Dedifferentiated amniotic fluid mesenchymal stem cell (primary cell): Measurements from ENCODE around the gene SERPIND1.

Experiments used
- DNase-seq: peaks from one replicate; pipeline ENCODE4 v3.0.0-alpha.2; 2016; ENCODE audit errors: extremely low spot score

The SERPIND1 gene

DNA sequence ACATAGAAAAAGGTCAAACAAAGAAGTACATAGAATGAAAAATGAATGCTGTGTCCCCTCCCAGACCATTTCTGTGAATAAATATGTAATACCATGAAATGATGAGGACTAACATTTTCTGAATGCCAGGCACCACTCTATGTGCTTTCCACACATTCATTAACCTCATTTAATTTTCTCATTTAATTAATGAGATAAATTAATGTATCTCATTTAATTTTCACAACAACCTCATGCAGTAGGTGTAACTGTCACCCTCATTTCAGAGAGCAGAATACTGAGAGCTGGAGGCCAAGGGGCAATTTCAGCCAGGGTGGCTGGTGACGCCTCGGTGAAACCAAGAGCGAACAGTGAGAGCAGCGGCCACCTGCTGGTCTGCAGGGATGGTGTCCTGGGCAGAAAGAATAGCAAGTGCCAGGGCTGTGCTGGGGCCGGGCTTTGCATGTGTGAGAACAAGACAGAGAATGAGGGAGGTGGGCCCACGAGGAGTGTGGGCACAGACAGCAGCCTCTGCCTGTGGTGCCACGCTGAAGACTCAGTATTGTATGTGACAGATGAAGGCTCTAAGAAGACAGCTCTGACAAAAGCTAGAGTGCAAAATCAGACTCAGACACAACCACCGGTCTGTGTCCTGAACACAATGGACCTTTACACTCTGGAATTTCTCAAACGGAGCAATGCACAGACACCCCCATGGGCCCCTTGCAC is 1.8 kb upstream of the SERPIND1 start:
- no peak for DNase-seq

DNA sequence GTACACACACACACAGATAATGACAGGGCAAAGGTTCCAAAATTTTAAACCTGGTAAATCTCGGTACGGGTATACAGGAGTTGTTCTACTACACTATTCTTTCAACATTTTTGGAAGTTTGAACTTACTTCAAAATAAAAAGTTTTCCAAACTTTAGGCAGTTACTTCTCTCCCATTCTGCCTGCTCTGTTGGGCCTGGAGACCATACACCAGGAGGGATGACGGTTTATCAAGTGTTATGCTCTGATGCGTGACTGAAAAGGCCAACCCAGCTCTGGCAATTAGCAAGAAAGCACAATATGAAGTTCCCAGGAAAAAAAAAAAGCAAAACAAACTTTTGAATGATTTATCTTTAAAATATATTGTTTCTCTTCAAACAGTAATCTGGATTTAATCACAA is 969 bp downstream of the SERPIND1 start:
- DNase-seq: no peak

DNA sequence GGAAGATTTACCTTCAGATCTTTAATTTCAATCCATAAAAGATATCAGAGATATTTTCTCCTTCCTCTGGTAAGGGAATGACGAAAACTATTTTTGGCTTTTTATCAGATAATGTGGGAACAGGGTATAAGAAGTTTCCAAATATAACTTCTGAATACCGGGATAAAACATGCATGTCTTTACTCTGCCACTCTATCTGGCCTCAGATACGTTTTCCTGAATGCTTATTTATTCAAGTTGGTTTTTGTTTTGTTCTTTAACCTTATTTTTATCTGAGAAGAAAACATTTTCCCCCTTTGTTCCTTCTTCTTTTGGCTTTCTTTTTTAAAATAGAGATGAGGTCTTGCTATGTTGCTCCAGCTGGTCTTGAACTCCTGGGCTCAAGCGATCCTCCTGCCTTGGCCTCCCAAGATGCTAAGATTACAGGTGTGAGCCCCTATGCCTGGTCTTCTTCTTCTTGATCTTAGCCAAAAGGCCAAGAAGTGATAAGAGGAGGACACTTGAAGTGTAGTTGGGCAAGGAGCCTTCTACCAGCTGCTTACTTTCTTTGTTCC is 1.5 kb downstream of the SERPIND1 start:
- DNase-seq: no peak

DNA sequence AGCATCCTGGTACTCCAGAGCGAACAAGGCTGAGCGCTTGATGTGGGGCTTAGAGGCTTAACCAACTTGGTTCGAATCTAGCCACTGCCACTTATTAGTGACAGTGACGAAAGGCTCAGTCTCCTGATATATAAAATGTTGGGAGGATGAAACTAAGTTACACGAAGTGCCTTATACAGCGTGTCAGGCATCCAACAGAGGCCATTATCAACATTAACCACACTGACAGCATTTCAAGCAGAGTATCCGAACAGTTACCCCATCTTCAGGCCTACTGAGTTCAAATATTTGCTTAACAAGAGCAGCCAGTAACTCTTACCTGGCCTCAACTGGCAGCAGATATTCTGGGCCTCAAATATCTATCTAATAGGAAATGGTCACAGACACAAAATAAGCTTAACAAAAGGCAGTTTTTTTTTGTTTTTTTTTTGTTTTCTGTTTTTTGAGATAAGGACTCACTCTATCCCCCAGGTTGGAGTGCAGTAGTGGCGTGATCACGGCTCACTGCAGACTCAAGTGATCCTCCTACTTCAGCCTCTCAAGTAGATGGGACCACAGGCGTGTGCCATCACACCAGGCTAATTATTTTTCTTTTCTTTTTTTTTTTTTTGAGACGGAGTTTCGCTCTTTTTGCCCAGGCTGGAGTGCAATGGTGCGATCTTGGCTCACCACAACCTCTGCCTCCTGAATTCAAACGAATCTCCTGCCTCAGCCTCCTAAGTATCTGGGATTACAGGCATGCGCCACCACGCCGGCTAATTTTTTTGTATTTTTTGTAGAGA is 2.9 kb downstream of the SERPIND1 start:
- no peak for DNase-seq

DNA sequence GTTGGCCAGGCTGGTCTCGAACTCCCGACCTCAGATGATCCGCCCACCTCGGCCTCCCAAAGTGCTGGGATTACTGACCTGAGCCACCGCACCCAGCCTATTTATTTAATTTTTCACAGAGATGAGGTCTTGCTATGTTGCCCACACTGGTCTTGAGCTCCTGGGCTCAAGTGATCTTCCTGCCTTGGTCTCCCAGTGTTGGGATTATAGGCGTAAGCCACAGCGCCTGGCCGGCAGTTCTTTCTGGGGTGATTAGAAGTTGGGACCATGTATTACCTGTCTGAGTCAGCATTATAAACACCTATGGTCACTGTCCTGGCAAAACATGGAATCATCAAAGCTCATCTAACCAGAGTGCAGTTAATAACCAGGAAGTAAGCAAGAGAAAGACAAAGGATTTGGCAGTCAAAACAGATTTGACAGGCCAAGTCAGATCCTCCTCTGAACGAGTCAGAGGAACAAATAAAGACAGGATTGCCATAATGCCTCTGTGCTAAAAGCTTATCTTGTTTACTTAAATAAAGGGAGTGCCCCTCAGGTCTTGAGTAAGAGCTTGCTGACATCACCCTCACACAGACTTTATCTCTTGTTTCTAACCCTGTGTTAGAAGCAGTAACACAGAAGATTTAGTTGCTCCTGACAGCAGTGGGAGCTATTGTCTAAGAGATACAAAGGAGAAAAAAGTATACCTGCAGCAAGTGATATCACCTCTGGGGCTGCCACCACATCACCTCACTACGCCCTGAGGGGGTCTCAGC is 3.7 kb downstream of the SERPIND1 start:
- peak; percentile 44 for DNase-seq

DNA sequence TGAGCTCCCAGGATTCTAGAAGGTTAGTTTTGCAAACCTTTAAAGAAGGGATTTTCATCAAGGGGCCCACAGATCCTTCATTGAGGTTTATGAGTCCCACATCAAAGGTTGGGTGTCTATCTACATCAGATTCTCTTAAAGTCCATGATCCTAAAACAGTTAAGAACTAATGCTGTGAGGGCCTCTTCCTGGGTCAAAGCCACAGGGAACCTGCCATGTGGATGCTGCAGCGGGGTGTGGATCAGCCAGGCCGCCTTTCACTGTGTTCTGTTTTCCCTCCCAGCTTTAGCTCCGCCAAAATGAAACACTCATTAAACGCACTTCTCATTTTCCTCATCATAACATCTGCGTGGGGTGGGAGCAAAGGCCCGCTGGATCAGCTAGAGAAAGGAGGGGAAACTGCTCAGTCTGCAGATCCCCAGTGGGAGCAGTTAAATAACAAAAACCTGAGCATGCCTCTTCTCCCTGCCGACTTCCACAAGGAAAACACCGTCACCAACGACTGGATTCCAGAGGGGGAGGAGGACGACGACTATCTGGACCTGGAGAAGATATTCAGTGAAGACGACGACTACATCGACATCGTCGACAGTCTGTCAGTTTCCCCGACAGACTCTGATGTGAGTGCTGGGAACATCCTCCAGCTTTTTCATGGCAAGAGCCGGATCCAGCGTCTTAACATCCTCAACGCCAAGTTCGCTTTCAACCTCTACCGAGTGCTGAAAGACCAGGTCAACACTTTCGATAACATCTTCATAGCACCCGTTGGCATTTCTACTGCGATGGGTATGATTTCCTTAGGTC is 5.3 kb downstream of the SERPIND1 start:
- no peak for DNase-seq

DNA sequence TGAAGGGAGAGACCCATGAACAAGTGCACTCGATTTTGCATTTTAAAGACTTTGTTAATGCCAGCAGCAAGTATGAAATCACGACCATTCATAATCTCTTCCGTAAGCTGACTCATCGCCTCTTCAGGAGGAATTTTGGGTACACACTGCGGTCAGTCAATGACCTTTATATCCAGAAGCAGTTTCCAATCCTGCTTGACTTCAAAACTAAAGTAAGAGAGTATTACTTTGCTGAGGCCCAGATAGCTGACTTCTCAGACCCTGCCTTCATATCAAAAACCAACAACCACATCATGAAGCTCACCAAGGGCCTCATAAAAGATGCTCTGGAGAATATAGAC is 5.9 kb downstream of the SERPIND1 start:
- no peak for DNase-seq

DNA sequence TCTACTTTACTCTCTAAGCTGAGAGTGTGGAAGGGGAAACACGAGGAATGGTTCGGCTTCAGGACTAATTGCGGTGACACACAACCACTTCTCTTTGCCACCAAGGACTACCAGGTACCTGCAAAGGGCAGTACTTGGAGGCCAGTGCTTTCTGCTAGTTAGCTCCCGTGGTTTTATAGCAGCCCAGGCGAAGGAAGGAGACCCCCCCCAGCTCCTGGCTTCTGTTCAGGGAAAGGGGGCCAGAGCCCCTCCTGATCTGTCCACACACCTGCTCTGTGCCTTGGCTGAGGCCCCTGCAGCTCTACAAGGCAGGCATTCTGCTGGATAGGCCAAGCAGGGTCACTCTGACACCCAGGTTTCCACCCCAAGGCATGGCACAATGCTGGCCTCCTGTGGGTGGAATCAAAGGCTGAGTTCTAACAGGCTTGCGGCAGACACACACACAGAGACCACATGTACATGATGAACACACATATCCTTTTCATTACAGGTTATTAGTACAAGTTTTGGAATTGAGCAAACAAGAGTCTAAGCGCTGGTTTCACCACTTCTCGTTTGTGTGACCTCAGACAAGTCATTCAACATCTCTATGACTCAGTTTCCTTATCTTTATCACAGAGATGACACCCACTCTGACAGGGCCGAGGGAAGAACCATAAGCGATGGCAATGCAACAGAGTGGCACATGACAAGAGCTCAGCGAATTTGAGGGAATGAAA is 7.5 kb downstream of the SERPIND1 start:
- DNase-seq: no peak

DNA sequence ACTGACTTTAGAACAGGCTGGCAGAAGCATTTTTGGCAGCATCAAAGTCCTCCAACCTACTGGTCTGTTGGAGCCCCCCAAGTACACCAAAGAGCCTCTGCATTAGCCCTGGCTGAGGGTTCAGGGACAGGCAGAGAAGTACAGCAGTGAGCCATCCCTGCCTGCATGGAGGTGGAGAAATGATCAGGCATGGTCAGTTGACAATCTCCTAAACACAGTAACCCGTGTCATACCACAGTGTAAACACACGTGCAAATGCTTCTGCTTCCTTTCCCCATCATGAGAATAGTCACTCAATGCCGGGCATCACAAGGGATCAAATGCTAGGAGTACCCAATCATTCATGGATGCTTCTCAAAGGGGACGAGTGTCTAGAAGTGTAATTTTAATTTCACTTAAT is 8.2 kb downstream of the SERPIND1 start:
- no peak for DNase-seq

DNA sequence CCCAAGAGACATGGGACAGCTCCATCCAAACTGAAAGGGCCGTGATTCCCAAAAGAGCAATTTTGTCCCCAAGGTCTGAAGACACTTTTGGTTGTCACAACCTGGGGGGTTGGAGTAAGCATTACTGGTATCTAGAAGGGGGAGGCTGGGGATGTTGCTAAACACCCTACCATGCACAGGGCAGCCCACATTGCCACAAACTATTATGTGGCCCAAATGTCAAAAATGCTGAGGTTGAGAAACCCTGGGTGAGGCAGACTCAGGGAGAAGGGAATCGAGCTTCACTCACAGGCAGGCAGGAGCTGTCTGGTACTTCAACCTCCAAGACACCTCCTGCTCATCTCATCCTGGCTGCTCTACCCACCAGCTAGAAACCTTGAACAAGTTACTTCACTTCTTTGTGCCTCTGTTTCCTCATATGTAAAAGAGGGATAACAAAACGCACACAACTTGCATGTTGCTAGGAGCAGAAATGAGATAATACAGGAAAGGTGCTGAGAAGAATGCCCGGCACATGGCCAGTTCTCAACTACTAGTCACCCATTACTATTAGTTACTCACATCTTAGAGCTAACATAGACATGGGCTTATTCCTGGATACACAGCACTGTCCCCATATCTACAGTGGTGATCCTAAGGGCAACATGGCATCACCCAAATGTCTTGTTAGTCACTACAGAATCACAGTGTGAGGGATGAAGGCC is 8.8 kb downstream of the SERPIND1 start:
- no peak for DNase-seq

DNA sequence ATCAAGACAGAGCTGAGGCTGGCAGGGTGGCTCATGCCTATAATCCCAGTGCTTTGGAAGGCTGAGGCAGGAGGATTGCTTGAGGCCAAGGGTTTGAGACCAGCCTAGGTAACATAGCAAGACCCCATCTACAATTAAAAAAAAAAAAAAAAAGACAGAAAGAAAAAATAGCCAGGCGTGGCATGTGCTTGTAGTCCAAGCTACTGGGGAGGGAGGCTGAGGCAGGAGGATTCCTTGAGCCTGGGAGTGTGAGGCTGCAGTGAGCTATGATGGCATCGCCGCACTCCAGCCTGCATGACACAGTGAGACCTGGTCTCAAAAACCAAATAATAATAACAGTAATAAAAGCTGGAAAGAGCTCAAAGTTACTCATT is 9.4 kb downstream of the SERPIND1 start:
- DNase-seq: no peak

DNA sequence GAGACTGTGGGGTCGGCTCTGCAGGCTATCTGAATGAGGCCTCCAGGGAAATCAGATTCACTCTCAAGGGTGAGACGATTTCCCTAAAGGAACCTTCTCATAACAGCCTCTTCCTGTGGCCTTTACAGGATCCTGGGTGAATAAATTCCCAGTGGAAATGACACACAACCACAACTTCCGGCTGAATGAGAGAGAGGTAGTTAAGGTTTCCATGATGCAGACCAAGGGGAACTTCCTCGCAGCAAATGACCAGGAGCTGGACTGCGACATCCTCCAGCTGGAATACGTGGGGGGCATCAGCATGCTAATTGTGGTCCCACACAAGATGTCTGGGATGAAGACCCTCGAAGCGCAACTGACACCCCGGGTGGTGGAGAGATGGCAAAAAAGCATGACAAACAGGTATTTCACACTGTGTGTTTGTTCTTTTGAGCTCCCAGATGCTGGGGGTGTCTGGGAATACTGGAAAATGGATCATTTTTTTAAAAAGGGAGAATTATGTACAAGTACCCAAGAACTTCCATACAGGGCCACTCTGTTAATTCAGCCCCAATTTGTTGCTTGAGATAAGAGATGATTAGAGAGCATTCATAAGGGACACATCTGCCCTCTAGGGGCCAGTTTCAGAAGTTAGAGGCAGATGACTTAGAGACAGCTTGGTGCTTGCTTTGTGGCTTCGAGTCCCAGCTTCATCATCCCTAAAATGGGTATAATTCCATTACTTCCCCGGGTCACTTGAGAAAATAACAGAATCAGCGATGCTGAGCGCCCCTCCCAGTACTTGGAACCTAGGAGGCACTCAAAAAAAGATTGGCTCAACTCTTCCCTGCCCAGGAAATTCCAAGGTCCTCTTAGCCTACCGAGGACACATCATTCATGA is 10.2 kb downstream of the SERPIND1 start:
- peak; percentile 47 for DNase-seq

DNA sequence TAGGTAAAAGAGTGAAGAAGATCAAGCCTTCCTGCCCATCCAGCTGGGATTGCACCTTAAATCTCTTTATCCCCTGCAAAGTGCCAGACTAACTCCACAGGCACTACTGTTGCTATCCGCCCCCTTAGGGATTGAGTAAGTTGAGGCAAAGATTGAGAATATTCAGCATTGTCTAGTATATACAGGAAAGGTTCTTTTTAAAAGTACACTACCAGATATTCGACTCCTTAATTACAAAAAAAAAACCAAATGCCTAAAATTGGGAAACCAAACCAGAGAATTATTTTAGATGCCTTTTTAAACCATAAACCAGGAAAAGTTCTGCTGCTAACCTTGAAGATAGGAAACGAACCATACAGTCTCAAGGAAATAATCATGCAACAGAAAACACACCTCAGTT is 11.5 kb downstream of the SERPIND1 start:
- no peak for DNase-seq

DNA sequence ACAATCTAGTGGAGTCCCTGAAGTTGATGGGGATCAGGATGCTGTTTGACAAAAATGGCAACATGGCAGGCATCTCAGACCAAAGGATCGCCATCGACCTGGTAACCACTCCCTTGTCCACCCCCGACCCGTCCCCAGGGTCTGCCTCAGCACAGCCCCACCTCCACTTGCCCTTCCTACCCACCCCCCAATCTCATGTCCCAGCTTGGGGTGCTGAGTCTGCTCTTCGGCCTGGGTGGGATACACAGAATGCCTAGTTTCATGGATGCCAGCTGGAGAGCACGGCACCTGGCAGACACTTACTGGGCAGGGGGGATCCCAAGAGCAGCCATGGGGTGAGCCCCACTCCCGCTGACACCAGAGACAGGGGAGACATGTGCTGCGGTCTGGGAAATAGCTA is 12.1 kb downstream of the SERPIND1 start:
- DNase-seq: no peak

DNA sequence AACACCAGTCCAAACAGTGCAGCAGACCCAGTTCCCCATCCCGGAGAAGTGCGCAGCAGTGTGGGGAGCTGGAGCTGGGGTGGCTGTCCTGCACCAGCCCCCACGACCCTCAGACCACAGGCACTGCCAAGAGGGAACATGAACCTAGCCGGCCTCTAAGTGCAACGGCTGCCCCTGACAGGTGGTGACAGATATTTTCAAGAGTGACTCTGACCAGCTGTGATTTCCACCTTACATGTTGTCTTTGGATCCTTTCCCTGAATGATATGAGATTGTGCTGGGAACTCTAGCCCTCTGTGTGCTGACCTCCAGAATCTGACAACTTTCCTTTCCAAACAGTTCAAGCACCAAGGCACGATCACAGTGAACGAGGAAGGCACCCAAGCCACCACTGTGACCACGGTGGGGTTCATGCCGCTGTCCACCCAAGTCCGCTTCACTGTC is 12.6 kb downstream of the SERPIND1 start:
- no peak for DNase-seq

DNA sequence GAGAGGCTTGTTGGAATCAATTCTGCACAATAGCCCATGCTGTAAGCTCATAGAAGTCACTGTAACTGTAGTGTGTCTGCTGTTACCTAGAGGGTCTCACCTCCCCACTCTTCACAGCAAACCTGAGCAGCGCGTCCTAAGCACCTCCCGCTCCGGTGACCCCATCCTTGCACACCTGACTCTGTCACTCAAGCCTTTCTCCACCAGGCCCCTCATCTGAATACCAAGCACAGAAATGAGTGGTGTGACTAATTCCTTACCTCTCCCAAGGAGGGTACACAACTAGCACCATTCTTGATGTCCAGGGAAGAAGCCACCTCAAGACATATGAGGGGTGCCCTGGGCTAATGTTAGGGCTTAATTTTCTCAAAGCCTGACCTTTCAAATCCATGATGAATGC is 13.3 kb downstream of the SERPIND1 start:
- no peak for DNase-seq

DNA sequence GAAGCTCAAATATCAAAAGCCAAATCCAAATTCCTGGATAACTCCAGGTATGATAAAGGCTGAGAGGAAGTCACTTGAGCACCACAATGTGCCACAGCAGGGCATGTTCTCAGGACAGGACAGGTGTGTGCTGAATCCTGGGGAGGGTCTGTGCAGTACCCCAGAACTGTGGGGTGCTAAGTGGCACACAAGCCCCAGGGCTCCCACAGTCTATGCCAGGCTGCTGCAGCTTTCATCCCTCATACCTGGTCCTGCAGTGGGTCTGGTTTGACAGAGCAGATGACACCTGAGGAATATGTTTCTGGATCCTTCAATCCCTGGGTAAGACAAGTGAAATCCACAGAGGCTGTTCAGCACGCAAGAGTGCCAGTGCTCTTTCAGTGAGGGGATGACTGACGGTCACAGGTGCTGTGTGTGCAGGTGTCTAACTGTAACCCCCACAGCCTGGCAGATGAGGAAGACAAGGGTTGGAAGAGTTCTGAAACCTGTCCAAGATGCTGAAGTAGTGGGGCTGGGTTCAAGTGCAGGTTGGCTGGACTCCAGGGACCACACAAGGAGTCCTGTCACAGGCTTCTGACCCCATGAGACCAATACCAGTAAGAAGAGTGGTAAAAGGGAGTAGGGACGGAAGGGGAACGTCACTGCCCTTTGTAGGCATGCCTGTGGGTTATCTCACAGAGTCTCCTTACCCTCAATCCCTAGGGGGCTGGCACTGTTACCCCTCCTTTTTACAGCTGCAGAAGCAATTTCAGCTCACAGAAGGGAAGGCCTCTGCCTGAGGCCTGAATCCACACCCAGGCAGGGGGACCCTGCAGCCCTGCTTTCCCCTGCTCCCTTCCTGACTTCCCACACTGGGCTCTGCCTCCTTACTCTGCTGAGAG is 14.1 kb downstream of the SERPIND1 start:
- DNase-seq: no peak

DNA sequence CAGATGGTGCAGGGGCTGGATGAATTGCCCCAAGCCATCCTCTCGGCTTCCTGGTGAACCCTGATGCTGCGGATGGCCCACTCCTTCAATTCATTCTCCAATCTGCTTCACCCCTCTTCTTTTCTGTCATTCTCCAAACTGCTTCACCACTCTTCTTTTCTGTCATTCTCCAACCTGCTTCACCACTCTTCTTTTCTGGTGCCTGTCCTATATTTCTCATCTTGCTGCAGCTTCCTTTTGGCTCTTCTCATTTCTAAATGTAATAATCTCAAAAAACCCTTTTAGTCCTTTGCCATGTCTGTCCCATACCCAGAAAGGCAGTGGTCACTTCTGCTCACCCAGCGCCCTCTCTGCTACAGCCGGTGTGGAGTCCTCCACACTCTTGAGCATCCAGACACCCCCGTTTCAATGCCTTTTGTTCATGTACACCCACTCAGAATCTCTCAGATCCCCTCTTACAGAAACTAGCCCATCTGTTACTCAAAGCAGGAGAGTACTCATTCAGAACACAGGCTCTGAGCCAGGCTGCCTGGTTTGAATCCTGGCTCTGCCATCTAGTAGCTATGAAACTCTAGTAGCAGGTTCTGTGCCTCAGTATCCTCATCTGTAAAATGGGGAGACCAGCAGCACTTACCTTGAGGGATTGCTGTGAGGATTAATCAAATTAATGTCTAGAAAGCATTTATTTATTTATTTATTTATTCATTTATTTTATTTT is 14.9 kb downstream of the SERPIND1 start:
- DNase-seq: no peak
